Endothelial cell of umbilical vein (primary cell): ENCODE measurements around the gene MAP3K14.

Source experiments
- EZH2 ChIP-seq: IDR thresholded peaks from 2 replicates; pipeline ENCODE4 v1.6.1; 2012; ENCODE audit warnings: borderline replicate concordance, low read depth, mild to moderate bottlenecking, moderate library complexity, low read length, inconsistent platforms; ENCODE audit not compliant: severe bottlenecking
- FOS ChIP-seq: IDR thresholded peaks from 2 replicates; pipeline ENCODE4 v1.6.1; 2011; ENCODE audit warnings: mild to moderate bottlenecking, low read length, moderate library complexity, borderline replicate concordance; ENCODE audit not compliant: insufficient read depth
- GATA2 ChIP-seq: IDR thresholded peaks from 2 replicates; pipeline ENCODE4 v1.7.0; 2011; ENCODE audit warnings: low read depth, mild to moderate bottlenecking, moderate library complexity, mixed read lengths, low read length; ENCODE audit not compliant: insufficient read length, insufficient read depth
- JUN ChIP-seq: IDR thresholded peaks from 2 replicates; pipeline ENCODE4 v1.6.1; 2011; ENCODE audit warnings: borderline replicate concordance, low read depth; ENCODE audit not compliant: insufficient read length, insufficient read depth
- MYC ChIP-seq: IDR thresholded peaks from one replicate; pipeline ENCODE4 v1.6.1; 2011; ENCODE audit warnings: mild to moderate bottlenecking, low read depth, low read length
- POLR2A ChIP-seq: IDR thresholded peaks from 2 replicates; pipeline ENCODE4 v1.6.1; 2012; ENCODE audit warnings: low read depth, mild to moderate bottlenecking, control low read depth, low read length
- TF ChIP-seq, protein P1 (sequence below), 2 donors: IDR thresholded peaks; 1 replicate in 1 of 2; 2 replicates in 1 of 2; pipeline ENCODE4 v1.5.1; 2011; ENCODE audit warnings: low read length in 2 of 2, mild to moderate bottlenecking in 2 of 2, moderate library complexity in 2 of 2, control low read depth in 1 of 2, inconsistent platforms in 1 of 2, low read depth in 1 of 2; ENCODE audit not compliant: insufficient read depth in 1 of 2; ENCODE audit errors: extremely low read depth in 1 of 2

DNA sequence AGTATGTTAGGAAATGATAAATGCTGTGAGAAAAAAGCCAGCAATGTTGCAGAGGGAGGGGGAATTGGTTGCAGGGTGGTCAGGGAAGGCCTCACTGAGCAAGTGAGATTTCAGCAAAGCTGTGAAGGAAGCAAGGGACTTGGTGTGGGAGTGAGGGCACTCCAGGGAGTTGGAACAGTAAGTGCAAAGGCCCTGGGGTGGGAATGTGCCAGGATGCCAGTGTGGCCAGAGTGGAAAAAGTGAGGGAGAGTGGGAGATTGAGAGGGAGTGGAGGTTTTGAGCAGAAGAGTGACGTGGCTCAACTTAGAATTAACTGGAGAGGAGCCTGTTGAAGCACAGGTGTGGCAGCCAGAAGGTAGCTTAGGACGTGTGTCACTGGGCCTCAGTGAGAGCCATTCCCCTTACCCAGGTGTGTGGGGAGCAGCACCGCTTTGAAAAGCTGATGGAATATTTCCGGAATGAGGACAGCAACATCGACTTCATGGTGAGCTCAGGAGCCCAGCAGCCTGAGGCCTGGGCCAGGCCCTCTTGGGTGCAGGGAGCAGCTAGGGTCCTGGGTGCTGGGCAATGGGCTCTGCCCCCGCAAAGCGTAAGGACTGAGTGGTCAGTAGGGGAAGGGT, 78.6 kb downstream of the MAP3K14 start:
- TF ChIP-seq EZH2 (no peak), JUN (no peak), POLR2A (no peak), MYC (no peak), FOS (no peak), GATA2 (no peak)
- TF ChIP-seq, protein P1, sequence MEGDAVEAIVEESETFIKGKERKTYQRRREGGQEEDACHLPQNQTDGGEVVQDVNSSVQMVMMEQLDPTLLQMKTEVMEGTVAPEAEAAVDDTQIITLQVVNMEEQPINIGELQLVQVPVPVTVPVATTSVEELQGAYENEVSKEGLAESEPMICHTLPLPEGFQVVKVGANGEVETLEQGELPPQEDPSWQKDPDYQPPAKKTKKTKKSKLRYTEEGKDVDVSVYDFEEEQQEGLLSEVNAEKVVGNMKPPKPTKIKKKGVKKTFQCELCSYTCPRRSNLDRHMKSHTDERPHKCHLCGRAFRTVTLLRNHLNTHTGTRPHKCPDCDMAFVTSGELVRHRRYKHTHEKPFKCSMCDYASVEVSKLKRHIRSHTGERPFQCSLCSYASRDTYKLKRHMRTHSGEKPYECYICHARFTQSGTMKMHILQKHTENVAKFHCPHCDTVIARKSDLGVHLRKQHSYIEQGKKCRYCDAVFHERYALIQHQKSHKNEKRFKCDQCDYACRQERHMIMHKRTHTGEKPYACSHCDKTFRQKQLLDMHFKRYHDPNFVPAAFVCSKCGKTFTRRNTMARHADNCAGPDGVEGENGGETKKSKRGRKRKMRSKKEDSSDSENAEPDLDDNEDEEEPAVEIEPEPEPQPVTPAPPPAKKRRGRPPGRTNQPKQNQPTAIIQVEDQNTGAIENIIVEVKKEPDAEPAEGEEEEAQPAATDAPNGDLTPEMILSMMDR (IDR thresholded peaks at IDR 0.05; ENCODE audit: extremely low read depth in 1 of 2, insufficient read depth in 1 of 2, low read depth in 1 of 2, low read length in 2 of 2): no peak
